ENCODE data around the gene RAB3C. TPM values are rescaled to one million over a fixed set of nuclear protein-coding genes. Genes with fewer than 3 reads are reported as not detected.

RAB3C gene
- polyA plus RNA-seq, 1 experiment, result not detected

- Histone ChIP-seq H3K9me3 (ENCODE audit: control insufficient read depth, insufficient read depth, low read length) (no peaks in the 10 kb centered on the region), H3K4me3 (ENCODE audit: low read depth, low read length) (no peak overlapping the region), H3K27ac (ENCODE audit: low read depth, low read length) (no peak overlapping the region), H3K27me3 (ENCODE audit: control insufficient read depth, insufficient read depth, low read length) (no peaks in the 10 kb centered on the region)
- CTCF ChIA-PET, result no interaction called here
- no peak for DNase-seq (ENCODE audit: low read depth, low spot score)
- TF ChIP-seq CTCF (IDR thresholded peaks at IDR 0.05; ENCODE audit: low read depth, low read length), result no peak
- POLR2A ChIA-PET, result no interaction called here
These were observed 33.1 kb downstream of the RAB3C start for GRCh38 chr5:58615972-58616371.

- no peak for TF ChIP-seq CTCF (IDR thresholded peaks at IDR 0.05; ENCODE audit: low read depth, low read length)
- no peak overlapping the region for H3K4me3 ChIP-seq (ENCODE audit: low read depth, low read length)
- DNase-seq (ENCODE audit: low read depth, low spot score), result no peak
- no peaks in the 10 kb centered on the region for H3K9me3 ChIP-seq (ENCODE audit: control insufficient read depth, insufficient read depth, low read length)
- CTCF ChIA-PET, result no interaction called here
- H3K27me3 ChIP-seq (ENCODE audit: control insufficient read depth, insufficient read depth, low read length), result no peaks in the 10 kb centered on the region
- H3K27ac ChIP-seq (ENCODE audit: low read depth, low read length), result no peak overlapping the region
- POLR2A ChIA-PET, result no interaction called here
These were observed 34.4 kb downstream of the RAB3C start for GRCh38 chr5:58617241-58617640.

- Histone ChIP-seq H3K9me3 (ENCODE audit: control insufficient read depth, insufficient read depth, low read length) (no peaks in the 10 kb centered on the region), H3K27ac (ENCODE audit: low read depth, low read length) (no peak overlapping the region), H3K27me3 (ENCODE audit: control insufficient read depth, insufficient read depth, low read length) (no peaks in the 10 kb centered on the region), H3K4me3 (ENCODE audit: low read depth, low read length) (no peak overlapping the region)
- no peak for DNase-seq (ENCODE audit: low read depth, low spot score)
- TF ChIP-seq CTCF (IDR thresholded peaks at IDR 0.05; ENCODE audit: low read depth, low read length), result no peak
- ChIA-PET POLR2A (no interaction called here), CTCF (no interaction called here)
These were observed 37.5 kb downstream of the RAB3C start for GRCh38 chr5:58620336-58620735.

GRCh38 chr5:58622936-58623871, 40.3 kb downstream of the RAB3C start:
- CTCF ChIA-PET, result no interaction called here
- Histone ChIP-seq H3K4me3 (ENCODE audit: low read depth, low read length) (no peak overlapping the region), H3K9me3 (ENCODE audit: control insufficient read depth, insufficient read depth, low read length) (no peaks in the 10 kb centered on the region), H3K27ac (ENCODE audit: low read depth, low read length) (no peak overlapping the region), H3K27me3 (ENCODE audit: control insufficient read depth, insufficient read depth, low read length) (no peaks in the 10 kb centered on the region)
- POLR2A ChIA-PET, result no interaction called here
- no peak for TF ChIP-seq CTCF (IDR thresholded peaks at IDR 0.05; ENCODE audit: low read depth, low read length)
- no peak for DNase-seq (ENCODE audit: low read depth, low spot score)

- DNase-seq (ENCODE audit: low read depth, low spot score), result no peak
- no peak overlapping the region for H3K27ac ChIP-seq (ENCODE audit: low read depth, low read length)
- H3K27me3 ChIP-seq (ENCODE audit: control insufficient read depth, insufficient read depth, low read length), result no peaks in the 10 kb centered on the region
- no peak for TF ChIP-seq CTCF (IDR thresholded peaks at IDR 0.05; ENCODE audit: low read depth, low read length)
- no peaks in the 10 kb centered on the region for H3K9me3 ChIP-seq (ENCODE audit: control insufficient read depth, insufficient read depth, low read length)
- CTCF ChIA-PET, result no interaction called here
- POLR2A ChIA-PET, result no interaction called here
- H3K4me3 ChIP-seq (ENCODE audit: low read depth, low read length), result no peak overlapping the region
These were observed 45.8 kb downstream of the RAB3C start for GRCh38 chr5:58628626-58629025.
